T-helper 2 cell treated with Interferon-gamma antibody and Interleukin-4, amounts not matched to agents 5 μg/mL and 100 μg/mL, for 36 hours (primary cell): ENCODE measurements around the gene AGAP5.

ENCODE experiments used
- DNase-seq: peaks from one replicate; pipeline ENCODE4 v3.0.0; 2021; ENCODE audit warnings: low spot score
- H3K27ac Mint-ChIP-seq: one replicate; pipeline ENCODE4 v1.8.0; 2021; ENCODE audit warnings: mild to moderate bottlenecking, mixed read lengths
- H3K27me3 Mint-ChIP-seq: one replicate; pipeline ENCODE4 v1.8.0; 2021; ENCODE audit warnings: low read depth, mixed read lengths
- H3K36me3 Mint-ChIP-seq: one replicate; pipeline ENCODE4 v1.8.0; 2021; ENCODE audit warnings: low read depth, mixed read lengths
- H3K4me1 Mint-ChIP-seq: one replicate; pipeline ENCODE4 v1.8.0; 2021; ENCODE audit warnings: low read depth, mixed read lengths
- H3K4me3 Mint-ChIP-seq: one replicate; pipeline ENCODE4 v1.8.0; 2022; ENCODE audit warnings: mild to moderate bottlenecking, moderate library complexity, mixed read lengths
- H3K9me3 Mint-ChIP-seq: one replicate; pipeline ENCODE4 v1.8.0; 2021; ENCODE audit warnings: mixed read lengths

AGAP5 gene

DNA sequence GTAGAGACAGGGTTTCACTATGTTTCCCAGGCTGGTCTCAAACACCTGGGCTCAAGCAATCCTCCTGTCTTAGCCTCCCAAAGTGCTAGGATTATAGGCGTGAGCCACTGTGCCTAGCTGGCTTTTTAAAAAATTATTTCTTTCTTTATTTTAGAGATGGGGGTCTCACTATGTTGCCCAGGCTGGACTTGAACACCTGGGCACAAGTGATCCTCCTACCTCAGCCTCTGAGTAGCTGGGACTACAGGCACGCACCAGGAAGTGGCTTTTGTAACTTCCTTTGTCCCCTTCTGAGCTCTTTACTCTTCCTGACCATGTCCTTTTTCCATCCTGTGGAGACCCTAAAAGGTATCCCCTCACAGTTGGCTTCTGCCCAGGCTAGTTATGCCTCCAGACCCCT lies 54.5 kb downstream of the AGAP5 start:
- no peaks in the 10 kb centered on the region for H3K9me3 Mint-ChIP-seq
- no peak overlapping the region for H3K27ac Mint-ChIP-seq
- peaks cover 15% of the 10 kb centered on the region for H3K27me3 Mint-ChIP-seq
- DNase-seq, result no peak
- H3K36me3 Mint-ChIP-seq, result no peaks in the 10 kb centered on the region
- H3K4me1 Mint-ChIP-seq, result peaks cover 17% of the 10 kb centered on the region
- H3K4me3 Mint-ChIP-seq, result no peak overlapping the region

DNA sequence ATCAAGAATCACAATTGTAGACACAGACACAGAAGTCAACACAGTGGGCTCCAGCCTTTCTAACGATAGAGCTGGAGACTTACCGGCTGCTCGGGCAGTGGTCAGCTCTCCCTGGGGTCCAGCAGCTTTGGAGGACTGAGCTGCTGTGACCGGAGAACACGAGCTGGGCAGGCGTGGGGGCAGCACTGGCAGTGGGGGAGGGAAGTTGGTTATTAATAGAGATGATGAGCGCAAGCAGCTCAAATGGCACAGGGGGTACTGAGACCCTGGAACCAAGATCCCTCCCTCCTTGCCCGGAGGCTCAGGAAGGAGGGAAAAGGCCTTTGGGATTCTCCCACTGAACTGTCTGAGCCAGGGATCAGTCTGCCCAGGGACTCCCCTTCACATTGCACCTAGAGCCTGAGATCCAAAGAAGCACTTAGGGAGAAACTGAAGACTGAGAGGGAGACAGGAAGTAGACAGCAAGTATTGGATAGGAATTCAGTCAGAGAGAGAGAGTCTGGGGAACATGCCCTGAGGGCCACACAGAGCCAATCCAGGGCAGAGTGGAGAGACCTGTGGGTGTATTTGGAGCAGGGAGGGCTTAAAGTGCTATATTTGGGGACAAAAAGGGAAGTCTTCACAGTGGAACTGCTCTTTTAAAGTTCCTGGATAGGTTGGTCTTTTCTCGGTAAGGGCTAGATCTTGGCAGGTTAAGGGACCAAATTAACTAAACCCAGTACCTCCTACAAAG lies 56.4 kb downstream of the AGAP5 start, which contains the start of gene MYOZ1:
MYOZ1 (minus strand) TSS at position 147 of the 733 bp plus-strand sequence. CDS start 1,457 bp downstream, outside the sequence.
- no peaks in the 10 kb centered on the region for H3K36me3 Mint-ChIP-seq
- no peak for DNase-seq
- H3K27me3 Mint-ChIP-seq, result peaks cover 17% of the 10 kb centered on the region
- H3K4me3 Mint-ChIP-seq, result no peak within 1 kb of the TSS
- H3K4me1 Mint-ChIP-seq, result peaks cover 17% of the 10 kb centered on the region
- H3K9me3 Mint-ChIP-seq, result no peaks in the 10 kb centered on the region
- H3K27ac Mint-ChIP-seq, result no peak within 1 kb of the TSS

DNA sequence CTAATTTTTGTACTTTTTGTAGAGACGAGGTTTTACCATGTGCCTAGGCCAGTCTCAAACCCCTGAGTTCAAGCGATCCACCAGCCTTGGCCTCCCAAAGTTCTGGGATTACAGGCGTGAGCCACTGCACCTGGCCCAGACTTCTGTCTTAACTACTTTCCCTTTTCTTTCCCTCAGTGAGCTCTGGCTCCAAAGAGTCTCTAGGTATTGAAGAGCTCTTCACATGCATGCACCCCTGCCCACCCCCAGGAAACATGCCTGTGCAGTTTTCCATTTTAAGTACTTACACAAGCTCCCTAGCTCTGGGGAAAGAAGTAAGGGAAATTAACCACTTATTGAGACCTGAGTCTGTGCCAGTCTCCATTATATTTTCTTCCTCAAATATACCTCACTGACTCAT lies 58.6 kb downstream of the AGAP5 start:
- H3K27me3 Mint-ChIP-seq, result peaks cover 15% of the 10 kb centered on the region
- H3K9me3 Mint-ChIP-seq, result no peaks in the 10 kb centered on the region
- no peak overlapping the region for H3K4me3 Mint-ChIP-seq
- H3K4me1 Mint-ChIP-seq, result peaks cover 8% of the 10 kb centered on the region
- H3K36me3 Mint-ChIP-seq, result no peaks in the 10 kb centered on the region
- H3K27ac Mint-ChIP-seq, result no peak overlapping the region
- DNase-seq, result no peak

DNA sequence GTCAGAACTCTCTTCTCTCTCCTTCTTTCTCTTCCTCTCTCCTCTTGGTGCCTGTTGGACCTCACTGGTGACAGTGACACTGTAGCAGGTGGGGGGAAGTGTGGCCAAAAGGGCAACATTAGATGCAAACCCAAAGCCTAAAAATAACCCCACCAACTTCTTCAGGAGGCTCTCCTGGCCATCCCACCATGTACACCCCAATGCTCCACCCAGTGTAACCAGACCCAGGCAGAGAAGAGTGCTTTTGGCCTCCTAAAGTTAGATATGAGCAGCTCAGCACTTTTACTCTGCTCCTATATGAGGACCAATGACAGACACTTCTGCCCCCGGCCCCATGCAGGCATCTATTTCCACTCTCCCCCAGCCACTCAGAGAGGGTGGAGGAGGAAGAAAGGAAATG lies 62.1 kb downstream of the AGAP5 start:
- H3K4me1 Mint-ChIP-seq, result no peaks in the 10 kb centered on the region

DNA sequence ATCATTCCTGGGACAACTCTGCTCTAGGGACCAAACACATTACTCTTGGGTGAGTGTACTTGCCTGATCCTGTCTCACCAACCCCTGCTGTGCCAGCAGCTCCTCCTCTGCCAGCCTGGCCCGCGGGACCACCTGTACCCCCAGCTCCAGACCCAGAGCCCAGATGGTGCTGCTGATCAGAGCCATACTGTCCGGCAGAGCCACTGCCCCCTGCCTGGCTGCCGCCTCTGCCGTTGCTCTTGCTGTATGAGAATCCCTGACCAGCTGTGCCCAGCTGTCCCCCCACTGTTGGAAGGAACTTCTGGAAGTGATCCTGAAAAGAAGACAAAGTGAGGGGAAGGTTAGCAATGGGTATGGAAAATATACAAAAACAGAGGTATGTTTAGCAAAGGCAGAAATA lies 63.5 kb downstream of the AGAP5 start:
- H3K9me3 Mint-ChIP-seq, result no peaks in the 10 kb centered on the region
- no peak for DNase-seq
- no peaks in the 10 kb centered on the region for H3K36me3 Mint-ChIP-seq
- H3K4me3 Mint-ChIP-seq, result no peak overlapping the region
- no peak overlapping the region for H3K27ac Mint-ChIP-seq
- H3K4me1 Mint-ChIP-seq, result no peaks in the 10 kb centered on the region
- peaks cover 5% of the 10 kb centered on the region for H3K27me3 Mint-ChIP-seq

More for the DNA sequence above, 62.1 kb downstream of the AGAP5 start:
- no peak overlapping the region for H3K4me3 Mint-ChIP-seq
- no peak for DNase-seq
- no peaks in the 10 kb centered on the region for H3K36me3 Mint-ChIP-seq
- no peak overlapping the region for H3K27ac Mint-ChIP-seq
- no peaks in the 10 kb centered on the region for H3K9me3 Mint-ChIP-seq
- peaks cover 7% of the 10 kb centered on the region for H3K27me3 Mint-ChIP-seq

DNA sequence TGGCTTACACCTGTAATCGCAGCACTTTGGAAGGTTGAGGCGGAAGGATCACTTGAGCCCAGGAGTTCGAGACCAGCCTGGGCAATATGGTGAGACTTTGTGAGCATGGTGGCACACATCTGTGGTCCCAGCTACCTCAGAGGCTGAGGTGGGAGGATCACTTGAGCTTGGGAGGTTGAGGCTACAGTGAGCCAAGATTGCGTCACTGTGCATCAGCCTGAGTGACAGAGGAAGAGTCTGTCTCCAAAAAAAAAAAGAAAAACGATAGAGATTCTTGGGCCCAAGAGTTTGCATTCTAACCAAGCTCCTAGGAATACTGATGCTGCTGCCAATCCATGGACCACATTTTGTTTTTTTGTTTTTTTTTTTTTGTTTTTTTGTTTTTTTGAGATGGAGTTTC lies 68.7 kb downstream of the AGAP5 start:
- DNase-seq, result no peak
- peaks cover 16% of the 10 kb centered on the region for H3K4me1 Mint-ChIP-seq
- no peaks in the 10 kb centered on the region for H3K27me3 Mint-ChIP-seq
- no peak overlapping the region for H3K4me3 Mint-ChIP-seq
- no peaks in the 10 kb centered on the region for H3K9me3 Mint-ChIP-seq
- H3K36me3 Mint-ChIP-seq, result peaks cover 2% of the 10 kb centered on the region
- H3K27ac Mint-ChIP-seq, result no peak overlapping the region

DNA sequence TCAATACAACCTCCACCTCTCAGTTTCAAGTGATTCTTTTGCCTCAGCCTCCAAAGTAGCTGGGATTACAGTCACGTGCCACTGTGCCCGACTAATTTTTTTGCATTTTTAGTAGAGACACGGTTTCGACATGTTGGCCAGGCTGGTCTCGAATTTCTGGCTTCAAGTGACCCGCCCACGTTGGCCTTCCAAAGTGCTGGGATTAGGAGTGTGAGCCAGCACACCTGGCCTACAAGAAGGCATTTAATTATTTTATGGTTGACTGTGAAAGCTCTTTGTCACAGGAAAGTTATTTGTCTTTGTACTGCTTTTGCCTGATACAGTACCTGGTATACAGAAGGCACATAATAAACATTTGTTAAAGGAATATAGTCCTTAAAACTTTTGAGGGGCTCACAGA lies 69.5 kb downstream of the AGAP5 start:
- H3K4me1 Mint-ChIP-seq, result peaks cover 16% of the 10 kb centered on the region
- H3K4me3 Mint-ChIP-seq, result no peak overlapping the region
- no peaks in the 10 kb centered on the region for H3K9me3 Mint-ChIP-seq
- no peak overlapping the region for H3K27ac Mint-ChIP-seq
- H3K27me3 Mint-ChIP-seq, result no peaks in the 10 kb centered on the region
- no peak for DNase-seq
- H3K36me3 Mint-ChIP-seq, result peaks cover 2% of the 10 kb centered on the region

DNA sequence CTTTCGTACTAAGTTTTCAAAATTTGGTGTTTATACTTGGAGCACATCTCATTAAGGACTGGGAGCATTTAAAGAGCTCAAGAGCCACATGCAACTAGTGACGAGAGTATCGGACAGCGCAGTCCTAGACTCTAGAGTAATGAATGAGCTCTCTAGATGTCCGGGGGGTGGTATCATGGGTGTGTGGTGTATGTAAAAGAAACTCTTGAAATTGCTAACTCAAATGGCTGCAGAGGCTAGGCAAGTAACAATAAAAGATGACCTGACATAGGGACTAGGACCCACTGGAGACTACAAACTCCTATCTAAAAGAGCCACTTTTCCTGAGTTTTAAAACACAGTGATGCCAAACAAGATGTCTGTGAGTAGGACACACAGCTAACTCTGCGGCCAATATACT lies 70.6 kb downstream of the AGAP5 start:
- no peak for DNase-seq
- Mint-ChIP-seq H3K4me1 (peaks cover 16% of the 10 kb centered on the region), H3K27me3 (no peaks in the 10 kb centered on the region), H3K27ac (no peak overlapping the region), H3K4me3 (peak overlapping the region; percentile 24), H3K9me3 (no peaks in the 10 kb centered on the region), H3K36me3 (peaks cover 2% of the 10 kb centered on the region)

DNA sequence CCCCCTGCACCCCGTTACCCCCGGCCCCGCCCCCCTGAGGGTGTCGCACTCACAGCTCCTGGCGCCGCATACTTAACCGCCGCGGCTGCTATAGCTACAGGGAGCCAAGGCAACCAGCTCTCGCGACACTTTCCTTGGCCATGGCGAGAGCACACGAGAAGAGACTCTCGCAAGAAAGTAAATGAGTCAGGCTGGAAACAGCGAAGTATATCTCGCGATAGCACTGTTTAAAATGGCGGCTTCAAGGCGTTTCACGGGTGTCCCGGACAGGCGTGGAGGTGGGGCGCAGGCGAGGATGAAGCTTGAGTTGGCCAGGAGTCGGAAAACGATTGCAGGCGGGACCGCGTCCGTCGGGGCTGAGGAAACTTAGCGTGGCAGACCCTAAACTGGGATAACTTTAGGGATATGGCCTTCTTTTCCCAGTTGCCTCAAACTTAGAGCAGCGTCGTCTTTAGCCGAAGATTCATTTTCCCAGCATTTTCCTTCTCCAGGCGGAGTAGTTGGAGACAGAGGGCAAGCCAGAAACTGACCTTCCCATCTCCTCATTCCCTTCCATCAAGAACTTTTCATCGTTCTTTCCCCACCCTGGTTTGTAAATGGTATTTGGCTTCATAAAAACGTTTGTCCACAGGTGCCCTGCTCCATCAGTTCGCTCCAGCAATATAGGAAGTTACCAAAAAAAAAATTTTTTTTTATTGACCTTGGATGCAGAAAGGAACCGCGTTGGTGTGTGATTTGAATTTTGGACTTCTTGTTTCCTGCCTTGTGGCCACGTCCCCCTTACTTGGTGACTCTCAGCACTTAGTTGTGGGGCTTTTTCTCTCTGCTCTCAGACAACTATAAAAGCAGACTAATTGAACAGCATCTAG lies 71.8 kb downstream of the AGAP5 start:
- no peaks in the 10 kb centered on the region for H3K9me3 Mint-ChIP-seq
- peak; percentile 92 for DNase-seq
- H3K27ac Mint-ChIP-seq, result peak overlapping the region; percentile 97
- peaks cover 16% of the 10 kb centered on the region for H3K4me1 Mint-ChIP-seq
- H3K27me3 Mint-ChIP-seq, result no peaks in the 10 kb centered on the region
- peak overlapping the region; percentile 99 for H3K4me3 Mint-ChIP-seq
- H3K36me3 Mint-ChIP-seq, result peaks cover 2% of the 10 kb centered on the region

DNA sequence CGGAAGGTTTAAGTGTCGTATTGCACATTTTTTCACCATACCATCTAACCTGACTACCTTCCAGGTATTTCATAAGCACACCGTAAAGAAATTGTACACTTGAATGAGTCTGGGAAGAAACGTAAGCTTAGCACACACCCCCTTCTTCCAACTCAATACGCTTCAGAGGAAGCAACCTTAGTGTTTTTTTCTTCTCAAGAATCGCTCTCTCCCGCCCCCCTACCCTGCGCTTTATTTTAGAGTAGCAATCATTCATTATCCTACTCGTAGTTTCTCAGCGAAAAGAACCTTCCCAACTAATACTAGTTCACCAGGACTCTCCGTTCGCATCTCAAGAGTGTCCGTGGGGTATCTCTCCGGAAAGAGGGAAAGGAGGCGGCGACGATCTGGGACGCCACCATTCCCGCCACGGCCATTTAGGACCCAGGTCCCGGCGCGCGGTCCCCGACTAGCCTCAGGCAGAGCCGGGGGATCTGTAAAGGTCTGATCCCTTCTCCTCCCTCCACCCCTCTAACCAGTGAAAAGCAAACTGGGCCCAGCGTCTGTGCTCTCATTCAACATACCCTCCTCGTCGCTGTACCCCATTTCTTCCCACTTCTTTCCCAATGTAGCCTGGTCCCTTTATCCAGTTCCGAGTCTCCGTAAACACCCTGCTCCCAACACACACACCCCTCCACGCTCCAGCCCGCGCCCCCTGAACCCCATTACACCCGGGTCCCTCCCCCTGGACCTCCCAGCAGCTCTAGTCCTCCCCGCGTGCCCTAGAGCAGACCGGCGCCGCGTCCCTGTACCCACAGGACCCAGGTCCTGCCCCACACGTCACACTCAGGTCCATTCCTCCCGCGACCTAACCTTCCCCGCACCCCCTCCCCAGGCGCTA lies 72.7 kb downstream of the AGAP5 start:
- DNase-seq, result peak; percentile 10
- Mint-ChIP-seq H3K36me3 (peaks cover 2% of the 10 kb centered on the region), H3K4me3 (peak overlapping the region; percentile 99), H3K4me1 (peaks cover 16% of the 10 kb centered on the region), H3K27me3 (no peaks in the 10 kb centered on the region), H3K9me3 (no peaks in the 10 kb centered on the region), H3K27ac (peak overlapping the region; percentile 97)
